HepG2 (cell line): ENCODE results near the gene HNRNPUL1. TPM values are rescaled to one million over a fixed set of nuclear protein-coding genes. Genes with fewer than 3 reads are reported as not detected.

Experiments used
- ATAC-seq: fragments of 200-7000 bp; cut with Tn5 transposase; 3 replicates; pipeline ENCODE4 v1.9.1; 2020; ENCODE audit warnings: mild to moderate bottlenecking, moderate library complexity
- BruUV-seq: library from RNA; stranded (reverse); fragments of 400-500 nt; replicated peaks from 2 replicates; lab custom pipeline; 2021; lab: Mats Ljungman, UMichigan
- CTCF ChIA-PET: fragments of 300-600 bp; formaldehyde crosslinking; extraction: SDS; loops from one replicate; lab custom pipeline; 2021; ENCODE audit warnings: low total read pairs, inconsistent platforms, low intra/inter-chr PET ratio; lab: Yijun Ruan, JAX
- POLR2A ChIA-PET: fragments of 350-600 bp; sonication (Branson Sonifier 250); formaldehyde crosslinking; loops from one replicate; lab custom pipeline; 2020; ENCODE audit warnings: antibody characterized with exemption, inconsistent platforms; lab: Yijun Ruan, JAX
- DNase-seq: peaks from one replicate; pipeline ENCODE4 v3.0.0-alpha.2; 2015; ENCODE audit warnings: low spot score
- FAIRE-seq: peaks from 3 replicates; lab custom pipeline; 2011; peaks lifted over from hg19 to GRCh38; lab: Jason Lieb, UNC
- H2AFZ ChIP-seq: one replicate; pipeline ENCODE4 v1.6.1; 2011; ENCODE audit warnings: low read length, inconsistent platforms
- H3K27ac ChIP-seq: fragments of 300-600 bp; 3 replicates; pipeline ENCODE4 v1.8.0; 2011; ENCODE audit warnings: mixed run types, mild to moderate bottlenecking, mixed read lengths, low read length, inconsistent platforms; ENCODE audit not compliant: insufficient read depth; ENCODE audit errors: extremely low read length
- H3K27me3 ChIP-seq, 2 experiments: fragments of 200-600 bp in 1 of 2; 2 replicates in 1 of 2; 3 replicates in 1 of 2; pipeline versions ENCODE4 v1.6.0 to v1.8.0; 2011; ENCODE audit warnings: low read length in 2 of 2, mild to moderate bottlenecking in 2 of 2, moderate library complexity in 2 of 2, inconsistent platforms in 1 of 2; ENCODE audit not compliant: insufficient read depth in 2 of 2, control insufficient read depth in 1 of 2
- H3K36me3 ChIP-seq, 2 experiments: fragments of 200-600 bp in 1 of 2; replicated peaks in 1 of 2; 2 replicates in 1 of 2; 3 replicates in 1 of 2; pipeline versions ENCODE4 v1.5.1 to v1.8.0; 2011; ENCODE audit warnings: low read length in 2 of 2, inconsistent platforms in 1 of 2; ENCODE audit not compliant: insufficient read depth in 2 of 2, control insufficient read depth in 1 of 2
- H3K4me1 ChIP-seq: 2 replicates; pipeline ENCODE4 v1.5.1; 2012; ENCODE audit warnings: low read length, inconsistent platforms; ENCODE audit not compliant: insufficient read depth
- H3K4me2 ChIP-seq: 2 replicates; pipeline ENCODE4 v1.6.0; 2011; ENCODE audit warnings: low read depth, low read length, inconsistent platforms
- H3K4me3 ChIP-seq, 3 experiments: fragments of 200-600 bp in 1 of 3; sonication (generic), shearing (Covaris generic) in 1 of 3; replicated peaks in 1 of 3; 2 replicates each; pipeline ENCODE4 v1.5.1; 2011 to 2016; ENCODE audit warnings: low read length in 3 of 3, inconsistent platforms in 2 of 3, low read depth in 2 of 3, mild to moderate bottlenecking in 2 of 3, control low read depth in 1 of 3, mixed read lengths in 1 of 3; ENCODE audit not compliant: insufficient read depth in 1 of 3
- H3K79me2 ChIP-seq: one replicate; pipeline ENCODE4 v1.6.1; 2011; ENCODE audit warnings: low read length, inconsistent platforms; ENCODE audit not compliant: insufficient read depth
- H3K9ac ChIP-seq: 2 replicates; pipeline ENCODE4 v1.6.0; 2011; ENCODE audit warnings: mild to moderate bottlenecking, low read depth, low read length, inconsistent platforms; ENCODE audit not compliant: insufficient read depth
- H3K9me3 ChIP-seq: 2 replicates; pipeline ENCODE4 v1.5.1; 2012; ENCODE audit warnings: mild to moderate bottlenecking, low read length
- H4K20me1 ChIP-seq: 2 replicates; pipeline ENCODE4 v1.6.0; 2011; ENCODE audit warnings: inconsistent platforms, mild to moderate bottlenecking, low read length, moderate library complexity; ENCODE audit not compliant: insufficient read depth
- AGO2 ChIP-seq: fragments of 200-400 bp; formaldehyde crosslinking; optimal IDR thresholded peaks from 2 replicates; pipeline ENCODE3; 2017; ENCODE audit warnings: mild to moderate bottlenecking, low read depth, low read length, moderate library complexity
- ATF7 ChIP-seq, 2 experiments: fragments of 450-650 bp in 1 of 2; sonication (generic) in 1 of 2; formaldehyde crosslinking in 1 of 2; IDR thresholded peaks; 2 replicates each; pipeline versions ENCODE4 v1.4.0 to v1.6.1; 2016 to 2020; ENCODE audit warnings: antibody characterized with exemption in 1 of 2, mild to moderate bottlenecking in 1 of 2, missing genetic modification reagents in 1 of 2
- BRD4 ChIP-seq: sonication (generic); formaldehyde crosslinking; IDR thresholded peaks from 2 replicates; pipeline ENCODE4 v1.4.0; 2020; ENCODE audit warnings: missing genetic modification reagents
- ZNF883 ChIP-seq: sonication (generic); formaldehyde crosslinking; IDR thresholded peaks from 2 replicates; pipeline ENCODE4 v1.5.1; 2020; ENCODE audit warnings: mild to moderate bottlenecking, missing genetic modification reagents; ENCODE audit errors: not compliant biosample characterization
- WGBS: methylation state at CpG from one replicate; pipeline ENCODE4 v1.1.6; 2017; ENCODE audit warnings: low lambda C conversion rate; 5-methylcytosine and 5-hydroxymethylcytosine counted together
- in situ Hi-C: cut with HindIII; loops from 2 replicates; pipeline ENCODE4 v1.10.0; 2017; ENCODE audit warnings: low pct_unique_long_range_greater_than_20kb; ENCODE audit not compliant: extremely low pct_ligation_motif_present
- intact Hi-C: fragments of 100-400 bp; cut with micrococcal nuclease; formaldehyde crosslinking; loops from one replicate; pipeline ENCODE4 v1.10.0; 2022; ENCODE audit not compliant: unreplicated experiment
- polyA plus RNA-seq, 8 experiments: library from polyadenylated mRNA; depleted of rRNA in 3 of 8; stranded (reverse) in 7 of 8; unstranded in 1 of 8; fragments of >200 nt; fragmentation: Illumina TruSeq in 4 of 8; extraction: Trizol in 4 of 8; gene quantifications; 2 replicates each; pipeline versions ENCODE4 v1.2.1 to v1.2.3, GENCODE V29; 2011 to 2016; ENCODE audit warnings: low read depth in 4 of 8, missing spikeins in 1 of 8, mixed read lengths in 1 of 8; ENCODE audit not compliant: insufficient read depth in 1 of 8
- total RNA-seq, 5 experiments: library from RNA; depleted of rRNA; stranded (reverse); fragments of >200 nt; fragmentation: Illumina TruSeq; extraction: Trizol; gene quantifications; 2 replicates each; pipeline ENCODE4 v1.2.3, GENCODE V29; 2016; ENCODE audit warnings: low read depth in 1 of 5

The HNRNPUL1 gene
- total and polyA plus RNA-seq, 2 of the 13 experiments (the other 11 are each of a cell fraction or from before 2014, with no cell fraction given), result 30.9 to 81.7 TPM

DNA sequence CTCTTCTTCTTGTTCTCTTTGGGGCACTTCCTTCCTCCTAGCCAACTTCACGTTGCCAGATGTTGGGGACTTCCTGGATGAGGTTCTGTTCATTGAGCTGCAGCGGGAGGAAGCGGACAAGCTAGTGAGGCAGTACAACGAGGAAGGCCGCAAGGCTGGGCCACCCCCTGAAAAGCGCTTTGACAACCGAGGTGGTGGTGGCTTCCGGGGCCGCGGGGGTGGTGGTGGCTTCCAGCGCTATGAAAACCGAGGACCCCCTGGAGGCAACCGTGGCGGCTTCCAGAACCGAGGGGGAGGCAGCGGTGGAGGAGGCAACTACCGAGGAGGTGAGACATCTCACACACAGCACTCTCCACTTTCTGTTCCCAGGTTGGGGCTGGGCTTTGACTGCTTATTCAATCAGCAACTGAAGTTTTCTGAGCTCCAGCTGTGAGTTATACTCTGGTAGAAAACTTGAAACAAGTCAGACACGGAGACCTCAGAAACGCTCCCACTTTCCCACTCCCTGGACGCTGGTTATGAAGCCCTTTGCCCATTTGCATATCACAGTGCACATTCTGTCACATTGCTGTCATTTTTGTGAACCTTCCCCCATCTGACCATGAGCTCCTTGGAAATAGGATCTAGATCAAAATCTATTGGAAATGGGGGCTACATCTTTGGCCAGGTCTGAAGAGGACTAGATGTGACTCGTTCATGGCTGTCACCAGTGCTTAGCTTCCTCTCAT, 38.6 kb downstream of the HNRNPUL1 start:
- no TSS peak for BruUV-seq
- WGBS, result 96% methylated on average over 15 of the region's 21 CpGs
- ChIA-PET POLR2A (interaction anchor here (1.5 kb wide), 1 partner anchor 40 kb away, joined by 5 read pairs; no protein-coding TSS in a partner anchor), CTCF (no interaction called here)
- H3K27me3 ChIP-seq, result no peaks in the 10 kb centered on the region
- TF ChIP-seq BRD4 (CRISPR knock-in tag) (no peak), AGO2 (peak; percentile 25)
- H3K27ac ChIP-seq, result no peak overlapping the region
- no peaks in the 10 kb centered on the region for H3K4me1 ChIP-seq
- DNase-seq, result no peak
- H3K36me3 ChIP-seq, result peaks cover 52 to 95% of the 10 kb centered on the region in 2 experiments
- no peak for FAIRE-seq
- ATAC-seq, result no peak
- no peak overlapping the region for H2AFZ ChIP-seq
- no peaks in the 10 kb centered on the region for H3K79me2 ChIP-seq
- H3K9ac ChIP-seq, result no peak overlapping the region
- in situ Hi-C loops, result no loop called here
- intact Hi-C loops, result no loop called here
- H3K4me2 ChIP-seq, result no peak overlapping the region
- no peak overlapping the region for H3K4me3 ChIP-seq
- H4K20me1 ChIP-seq, result no peaks in the 10 kb centered on the region
- no peaks in the 10 kb centered on the region for H3K9me3 ChIP-seq

DNA sequence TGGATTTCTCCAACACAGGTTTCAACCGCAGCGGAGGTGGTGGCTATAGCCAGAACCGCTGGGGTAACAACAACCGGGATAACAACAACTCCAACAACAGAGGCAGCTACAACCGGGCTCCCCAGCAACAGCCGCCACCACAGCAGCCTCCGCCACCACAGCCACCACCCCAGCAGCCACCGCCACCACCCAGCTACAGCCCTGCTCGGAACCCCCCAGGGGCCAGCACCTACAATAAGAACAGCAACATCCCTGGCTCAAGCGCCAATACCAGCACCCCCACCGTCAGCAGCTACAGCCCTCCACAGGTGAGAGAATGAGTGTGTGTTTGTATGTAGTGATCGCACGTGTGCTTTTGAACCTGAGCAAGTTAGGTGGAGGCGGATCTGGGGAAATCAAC, 39.8 kb downstream of the HNRNPUL1 start:
- no peaks in the 10 kb centered on the region for H3K27me3 ChIP-seq
- BruUV-seq, result no TSS peak
- ChIA-PET POLR2A (interaction anchor here (1.5 kb wide), 1 partner anchor 41 kb away, joined by 5 read pairs; no protein-coding TSS in a partner anchor), CTCF (no interaction called here)
- H3K4me2 ChIP-seq, result no peak overlapping the region
- no peak for TF ChIP-seq ZNF883 (CRISPR knock-in tag)
- peak; percentile 70 for TF ChIP-seq AGO2
- TF ChIP-seq ATF7 (IDR thresholded peaks at IDR 0.05), result no peak
- no peak for TF ChIP-seq ATF7 (CRISPR knock-in tag; IDR thresholded peaks at IDR 0.05)
- DNase-seq (no peak), FAIRE-seq (no peak), ATAC-seq (no peak)
- H3K79me2 ChIP-seq, result no peaks in the 10 kb centered on the region
- no peak overlapping the region for H3K27ac ChIP-seq
- WGBS, result 94% methylated on average over 8 of the region's 14 CpGs
- no peak overlapping the region for H2AFZ ChIP-seq
- no peak overlapping the region for H3K9ac ChIP-seq
- H3K4me1 ChIP-seq, result peaks cover 9% of the 10 kb centered on the region
- no peaks in the 10 kb centered on the region for H4K20me1 ChIP-seq
- in situ Hi-C loops, result no loop called here
- no peak overlapping the region for H3K4me3 ChIP-seq
- H3K36me3 ChIP-seq, result peaks cover 46 to 84% of the 10 kb centered on the region in 2 experiments
- intact Hi-C loops, result no loop called here
- no peaks in the 10 kb centered on the region for H3K9me3 ChIP-seq
